ENCODE measurements around the gene NRARP.
"Not testable (repeated sequence)": the region's sequence is repeated elsewhere in the genome, so short reads cannot be mapped to it uniquely, and the experiment has no call there.

- TF ChIP-seq EZH2phosphoT487 (IDR thresholded peaks at IDR 0.05; ENCODE audit: insufficient read depth, low read depth): 0 out of 2 replicates have a peak, but pooled peaks have one; percentile 34
- not testable (repeated sequence) for TF ChIP-seq EZH2 (IDR thresholded peaks at IDR 0.05; ENCODE audit: insufficient read depth, poor library complexity, severe bottlenecking)
These were observed 25.8 kb upstream of the NRARP start for GRCh38 chr9:137327641-137328550.

Measured in GM23248 (cell line).